Mucosa of descending colon (tissue), 3 donors: ENCODE results near the gene MATN1. TPM values are rescaled to one million over a fixed set of nuclear protein-coding genes. Genes with fewer than 3 reads are reported as not detected.

ENCODE experiments used
- ATAC-seq: fragments of 200-7000 bp; cut with Tn5 transposase; one replicate; pipeline ENCODE4 v1.9.1; 2020; ENCODE audit warnings: mild to moderate bottlenecking, moderate library complexity
- DNase-seq, 3 donors: peaks; one replicate each; pipeline ENCODE4 v3.0.0-alpha.2; 2020
- H3K36me3 ChIP-seq: fragments of 200-600 bp; one replicate; pipeline ENCODE4 v1.8.0; 2021; ENCODE audit warnings: low read depth, mild to moderate bottlenecking
- H3K4me1 ChIP-seq: fragments of 200-600 bp; one replicate; pipeline ENCODE4 v1.8.0; 2021; ENCODE audit warnings: low read depth, mild to moderate bottlenecking
- H3K4me3 ChIP-seq: fragments of 200-600 bp; one replicate; pipeline ENCODE4 v1.8.0; 2021; ENCODE audit warnings: mild to moderate bottlenecking
- H3K9me3 ChIP-seq: fragments of 200-600 bp; one replicate; pipeline ENCODE4 v1.8.0; 2021; ENCODE audit warnings: mild to moderate bottlenecking
- intact Hi-C, 2 donors: fragments of 100-400 bp; cut with DNase I in 1 of 2; cut with micrococcal nuclease in 1 of 2; formaldehyde crosslinking; loops; one replicate each; pipeline versions ENCODE4 v1.11.0 to v1.11.1; 2022; cut with DNase I, micrococcal nuclease
- total RNA-seq, 3 donors: library from RNA; stranded (reverse); fragmentation: NEBNext Ultra II Directional in 2 of 3; extraction: Animal tissue kit (Norgen Biotek cat#: 25700) in 2 of 3; gene quantifications; one replicate each; pipeline versions ENCODE4 v1.2.1 to v1.2.4, GENCODE V29; 2021 to 2023
- TF ChIP-seq, protein P1 (sequence below): fragments of 200-600 bp; IDR thresholded peaks from one replicate; pipeline ENCODE4 v1.8.0; 2022; ENCODE audit warnings: antibody characterized with exemption, mild to moderate bottlenecking
- donor health status: DM: no; HTN: no; CAD: no; lungs with moderate emphysema.
- donor health status: DM: no; HTN: no; CAD: no.
- donor health status: DM: no; HTN: yes; CAD: no.

MATN1 gene
- total RNA-seq, 3 donors from 2014 or later = 0.22 TPM; not detected in 2

DNA sequence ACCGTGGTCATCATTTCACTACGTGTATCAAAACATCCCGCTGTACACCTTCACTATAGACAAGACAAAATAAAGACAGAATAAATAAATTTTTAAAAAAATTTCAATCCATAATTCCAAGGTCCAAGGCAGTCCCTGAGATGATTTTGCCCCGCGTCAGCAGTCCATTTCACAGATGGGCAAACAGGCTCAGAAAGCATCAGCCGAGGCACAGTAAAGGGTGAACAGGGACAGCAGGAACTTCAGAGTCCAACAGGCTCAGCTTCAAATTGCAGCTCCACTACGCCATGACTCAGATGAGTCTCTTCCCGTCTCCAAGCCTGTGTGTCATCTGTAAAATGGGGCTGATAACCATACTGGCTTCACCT lies 15.0 kb downstream of the MATN1 start:
- intact Hi-C loops = no loop called here
- no peak for ATAC-seq

DNA sequence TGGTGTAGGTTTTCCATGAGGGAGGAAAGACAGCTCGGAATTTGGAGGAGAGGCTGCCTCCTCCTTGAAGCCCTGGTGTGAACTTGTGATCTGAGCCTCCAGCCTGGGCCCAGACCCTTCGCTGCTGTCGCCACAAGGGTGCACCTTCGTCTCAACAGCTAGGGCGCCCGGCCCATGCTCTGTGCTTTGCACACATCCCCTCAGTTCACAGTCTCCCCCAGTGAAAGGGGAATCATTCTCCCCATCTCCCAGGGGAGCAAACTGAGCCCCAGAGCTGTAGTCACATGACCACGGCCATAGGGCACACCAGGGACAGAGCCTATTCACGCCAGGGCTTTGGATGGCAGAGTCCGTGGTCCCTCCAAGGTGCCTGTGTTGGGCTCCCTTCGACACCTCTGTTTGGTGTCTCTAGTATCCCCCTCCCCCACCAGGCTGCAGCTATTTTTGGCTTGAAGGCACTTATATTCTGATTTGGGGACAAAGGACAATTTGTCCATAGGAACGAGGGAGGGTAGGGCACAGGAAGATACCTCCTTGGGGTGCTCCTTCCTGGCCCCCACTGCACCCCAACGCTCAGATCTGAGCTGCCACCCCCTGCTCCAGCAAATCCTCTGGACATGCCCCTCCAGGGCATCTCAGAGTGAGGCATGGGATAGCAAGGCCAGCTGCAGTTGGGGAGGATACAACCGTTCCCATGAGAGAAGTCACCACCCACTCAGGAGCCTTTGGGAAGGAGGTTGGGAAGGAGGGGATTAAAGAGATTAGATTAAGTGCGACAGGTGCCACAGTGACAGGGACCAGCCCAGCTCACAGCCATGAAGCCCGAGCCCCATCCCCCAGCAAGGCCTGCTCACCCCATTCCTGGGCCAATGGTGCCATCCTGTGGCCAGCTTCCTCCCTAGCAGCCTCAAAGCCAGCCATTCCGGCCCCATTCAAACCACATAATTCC lies 15.7 kb downstream of the MATN1 start:
- no peak overlapping the region for H3K4me3 ChIP-seq
- ATAC-seq (peak; percentile 91), DNase-seq (peak in 2 of 3 donors; percentile 72 to 80)
- H3K9me3 ChIP-seq = no peaks in the 10 kb centered on the region
- TF ChIP-seq, protein P1, sequence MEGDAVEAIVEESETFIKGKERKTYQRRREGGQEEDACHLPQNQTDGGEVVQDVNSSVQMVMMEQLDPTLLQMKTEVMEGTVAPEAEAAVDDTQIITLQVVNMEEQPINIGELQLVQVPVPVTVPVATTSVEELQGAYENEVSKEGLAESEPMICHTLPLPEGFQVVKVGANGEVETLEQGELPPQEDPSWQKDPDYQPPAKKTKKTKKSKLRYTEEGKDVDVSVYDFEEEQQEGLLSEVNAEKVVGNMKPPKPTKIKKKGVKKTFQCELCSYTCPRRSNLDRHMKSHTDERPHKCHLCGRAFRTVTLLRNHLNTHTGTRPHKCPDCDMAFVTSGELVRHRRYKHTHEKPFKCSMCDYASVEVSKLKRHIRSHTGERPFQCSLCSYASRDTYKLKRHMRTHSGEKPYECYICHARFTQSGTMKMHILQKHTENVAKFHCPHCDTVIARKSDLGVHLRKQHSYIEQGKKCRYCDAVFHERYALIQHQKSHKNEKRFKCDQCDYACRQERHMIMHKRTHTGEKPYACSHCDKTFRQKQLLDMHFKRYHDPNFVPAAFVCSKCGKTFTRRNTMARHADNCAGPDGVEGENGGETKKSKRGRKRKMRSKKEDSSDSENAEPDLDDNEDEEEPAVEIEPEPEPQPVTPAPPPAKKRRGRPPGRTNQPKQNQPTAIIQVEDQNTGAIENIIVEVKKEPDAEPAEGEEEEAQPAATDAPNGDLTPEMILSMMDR = peak; percentile 54
- H3K4me1 ChIP-seq = no peaks in the 10 kb centered on the region
- intact Hi-C loops = no loop called here
- no peaks in the 10 kb centered on the region for H3K36me3 ChIP-seq

More for the DNA sequence above, 15.0 kb downstream of the MATN1 start:
- Histone ChIP-seq H3K36me3 (no peaks in the 10 kb centered on the region), H3K9me3 (no peaks in the 10 kb centered on the region), H3K4me3 (no peak overlapping the region), H3K4me1 (no peaks in the 10 kb centered on the region)
- TF ChIP-seq, protein P1 = no peak
- no peak for DNase-seq

DNA sequence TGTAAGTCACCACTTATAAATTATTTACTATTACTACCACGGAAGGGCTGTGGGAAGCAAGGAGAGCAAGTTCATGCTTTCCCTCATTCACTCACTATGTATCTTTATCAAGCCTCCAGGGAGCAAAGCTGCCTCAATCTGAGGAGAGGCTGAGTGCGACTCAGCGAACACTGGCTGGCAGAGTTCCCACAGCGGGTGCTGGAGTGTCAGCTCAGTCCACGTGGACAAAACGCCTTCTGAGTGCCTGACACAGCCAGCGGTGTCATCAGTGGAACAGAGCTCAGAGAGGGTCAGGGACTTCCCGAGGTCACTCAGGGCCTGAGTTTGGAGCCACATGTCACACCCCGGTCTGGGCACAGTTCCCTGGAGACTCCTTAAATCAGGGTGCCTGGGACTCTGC lies 16.9 kb downstream of the MATN1 start:
- Histone ChIP-seq H3K36me3 (no peaks in the 10 kb centered on the region), H3K4me1 (no peaks in the 10 kb centered on the region), H3K9me3 (no peaks in the 10 kb centered on the region), H3K4me3 (no peak overlapping the region)
- DNase-seq (no peak), ATAC-seq (no peak)
- intact Hi-C loops = no loop called here
- TF ChIP-seq, protein P1 = no peak

DNA sequence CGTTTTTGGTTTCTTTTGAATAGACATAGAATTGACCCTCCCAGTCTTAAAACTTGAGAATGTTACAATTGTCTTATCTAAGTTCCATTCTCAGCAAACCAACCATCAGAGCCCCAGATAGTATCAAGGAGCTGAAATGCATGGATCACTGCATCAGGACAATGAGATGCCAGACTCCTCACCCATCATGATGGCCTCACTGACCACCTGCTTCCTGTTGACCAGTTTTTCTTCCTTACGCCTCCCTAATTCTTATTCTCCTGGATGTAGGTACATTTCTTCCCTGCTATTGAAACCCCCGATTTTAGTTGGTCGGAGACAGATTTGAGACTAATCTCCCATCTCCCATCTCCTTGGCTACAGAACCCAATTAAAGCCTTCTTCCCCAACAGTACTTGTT lies 17.7 kb downstream of the MATN1 start:
- Histone ChIP-seq H3K4me3 (no peak overlapping the region), H3K36me3 (no peaks in the 10 kb centered on the region), H3K4me1 (no peaks in the 10 kb centered on the region), H3K9me3 (no peaks in the 10 kb centered on the region)
- ATAC-seq (no peak), DNase-seq (no peak)
- intact Hi-C loops = no loop called here
- TF ChIP-seq, protein P1 = no peak

DNA sequence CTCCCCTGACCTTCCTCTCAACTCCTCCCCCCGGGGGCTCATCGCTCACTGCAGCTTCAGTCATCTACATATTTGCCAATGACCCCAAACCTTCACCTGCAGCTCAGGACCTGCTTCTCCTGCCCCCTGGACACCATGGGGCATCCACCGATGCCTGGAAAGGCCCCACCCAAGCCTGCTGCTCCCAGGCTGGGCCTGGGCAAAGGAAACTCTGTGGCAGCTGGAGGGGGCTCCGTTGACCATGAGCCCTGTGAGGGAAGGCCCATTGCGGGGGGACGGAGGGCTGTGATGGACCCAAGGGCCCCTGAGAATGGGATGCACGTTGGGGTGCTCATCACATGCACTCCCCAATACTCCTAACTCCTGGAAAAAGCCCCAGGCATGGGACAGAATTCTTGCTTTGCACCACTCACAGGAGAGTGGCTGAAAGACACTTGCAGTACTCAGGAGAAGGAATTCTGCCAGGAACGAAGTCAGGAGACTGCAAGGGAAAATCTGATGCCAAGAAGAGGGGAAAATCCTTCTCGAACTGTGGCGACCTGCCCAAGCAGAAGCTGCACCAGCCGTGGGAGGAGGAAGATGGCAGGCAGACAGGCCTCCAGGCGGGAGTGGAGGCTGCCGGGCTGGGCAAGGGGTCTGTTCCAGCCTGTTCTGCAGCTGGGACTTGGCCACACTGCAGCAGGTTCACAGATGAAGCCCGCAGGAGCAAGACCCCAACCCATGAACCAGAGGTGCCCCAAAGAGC lies 18.4 kb downstream of the MATN1 start:
- ATAC-seq (no peak), DNase-seq (no peak)
- Histone ChIP-seq H3K4me1 (no peaks in the 10 kb centered on the region), H3K36me3 (no peaks in the 10 kb centered on the region), H3K4me3 (no peak overlapping the region), H3K9me3 (no peaks in the 10 kb centered on the region)
- intact Hi-C loops = no loop called here
- TF ChIP-seq, protein P1 = no peak
